ENCODE data around the gene BSCL2.
"Not testable (repeated sequence)": the region's sequence is repeated elsewhere in the genome, so short reads cannot be mapped to it uniquely, and the experiment has no call there.

The BSCL2 gene

DNA sequence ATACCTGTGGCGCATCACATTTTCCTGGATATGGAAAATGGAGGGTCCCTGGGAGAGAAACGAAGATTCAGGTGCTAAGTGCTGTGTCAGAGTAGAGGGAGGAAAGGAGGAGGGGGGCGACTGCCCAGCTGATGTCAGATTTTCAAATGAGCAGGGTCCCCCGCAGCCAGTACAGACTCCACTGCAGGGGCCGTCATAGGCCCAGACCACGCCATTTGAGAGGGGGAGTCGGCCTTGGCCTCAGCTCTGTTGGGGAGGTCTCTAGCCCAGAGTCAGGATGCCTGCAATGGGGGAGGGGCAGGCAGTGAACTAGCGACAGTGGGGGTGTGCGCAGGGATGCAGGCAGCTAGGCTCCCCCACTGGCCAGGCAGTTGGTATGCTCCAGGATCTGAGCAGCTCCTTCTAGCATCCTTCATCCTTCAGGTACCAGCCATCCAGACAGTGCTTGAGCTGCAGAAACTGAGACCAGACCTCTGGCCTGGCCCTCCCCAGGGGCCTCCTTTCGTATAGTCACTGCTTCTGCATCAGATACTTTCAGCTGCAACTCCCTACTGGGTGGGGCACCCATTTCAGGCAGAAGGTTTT, at the start of gene BSCL2, which contains the start of gene GNG3:
Gene BSCL2 (minus strand): TSS at position 148 of the 585 bp plus-strand sequence. CDS start 229 bp downstream, outside the sequence.
Gene GNG3 (plus strand): TSS at position 400 of the 585 bp plus-strand sequence. CDS start 620 bp downstream, outside the sequence.
- no peak for DNase-seq

DNA sequence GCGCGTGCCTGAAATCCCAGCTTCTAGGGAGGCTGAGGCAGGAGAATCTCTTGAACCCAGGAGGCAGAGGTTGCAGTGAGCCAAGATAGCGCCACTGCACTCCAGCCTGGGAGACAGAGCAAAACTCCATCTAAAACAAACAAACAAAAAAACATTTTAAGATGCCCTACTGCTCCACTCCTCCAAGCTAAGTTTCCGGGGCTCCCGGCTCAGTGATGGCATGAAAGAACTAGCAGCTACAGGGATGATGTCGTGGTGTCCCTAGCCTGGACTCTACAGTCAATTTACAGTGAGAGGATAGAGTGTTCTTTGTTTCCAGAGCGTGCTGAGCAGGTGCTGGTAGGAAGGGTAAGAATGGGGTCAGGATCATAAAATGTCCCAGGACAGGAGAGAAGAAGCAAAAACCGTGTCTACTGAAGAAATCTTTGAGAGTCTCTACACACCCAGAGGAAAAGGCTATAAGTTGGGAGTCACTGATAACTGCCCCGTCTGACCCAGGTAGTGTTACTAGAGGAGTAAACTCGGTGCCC, 47.9 kb upstream of the BSCL2 start:
- no peak for DNase-seq

DNA sequence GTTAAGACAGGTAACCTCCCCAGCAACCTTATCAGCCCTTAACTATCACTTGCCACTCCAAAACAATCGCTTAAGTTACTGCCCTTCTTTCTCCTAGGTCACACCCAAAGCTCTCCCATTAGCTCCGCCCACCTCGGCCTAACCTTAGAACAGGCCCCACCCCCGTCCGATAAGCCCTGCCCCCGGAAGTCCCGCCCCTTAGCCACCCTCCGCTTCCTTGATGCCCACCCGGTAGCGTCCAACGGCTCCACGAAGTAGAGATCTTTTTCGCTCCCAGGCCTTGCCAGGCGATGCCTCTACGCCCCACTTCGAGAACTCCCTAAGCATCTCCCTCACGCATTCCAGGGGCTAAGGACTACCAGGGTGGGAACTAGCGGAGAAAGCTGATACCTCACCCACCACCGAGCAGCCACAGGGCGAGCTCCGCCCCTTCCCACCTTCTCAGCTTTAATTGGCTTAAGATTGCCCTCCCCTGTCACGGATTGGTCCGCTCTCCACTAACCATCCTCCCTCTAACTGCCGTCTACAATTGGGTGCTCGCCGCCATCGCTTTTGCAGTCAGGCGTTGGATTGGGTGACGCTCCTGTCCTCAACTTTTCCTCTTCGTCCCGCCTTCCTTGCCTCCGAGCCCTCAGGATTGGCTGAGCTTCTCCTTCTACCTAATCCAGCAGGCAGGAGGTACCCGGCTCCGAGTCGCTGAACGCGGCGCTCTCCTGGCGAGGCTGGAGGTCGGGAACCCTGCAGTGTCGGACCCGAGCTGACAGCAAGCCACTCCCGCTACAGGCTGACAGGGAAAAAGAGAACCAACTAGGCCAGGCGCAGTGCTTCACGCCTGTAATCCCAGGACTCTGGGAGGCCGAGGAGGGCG, 46.7 kb upstream of the BSCL2 start, which contains the start of gene ZBTB3:
Gene ZBTB3 (minus strand): TSS at position 425 of the 868 bp plus-strand sequence. CDS start 496 bp downstream, outside the sequence.
- peak; percentile 100 for DNase-seq

DNA sequence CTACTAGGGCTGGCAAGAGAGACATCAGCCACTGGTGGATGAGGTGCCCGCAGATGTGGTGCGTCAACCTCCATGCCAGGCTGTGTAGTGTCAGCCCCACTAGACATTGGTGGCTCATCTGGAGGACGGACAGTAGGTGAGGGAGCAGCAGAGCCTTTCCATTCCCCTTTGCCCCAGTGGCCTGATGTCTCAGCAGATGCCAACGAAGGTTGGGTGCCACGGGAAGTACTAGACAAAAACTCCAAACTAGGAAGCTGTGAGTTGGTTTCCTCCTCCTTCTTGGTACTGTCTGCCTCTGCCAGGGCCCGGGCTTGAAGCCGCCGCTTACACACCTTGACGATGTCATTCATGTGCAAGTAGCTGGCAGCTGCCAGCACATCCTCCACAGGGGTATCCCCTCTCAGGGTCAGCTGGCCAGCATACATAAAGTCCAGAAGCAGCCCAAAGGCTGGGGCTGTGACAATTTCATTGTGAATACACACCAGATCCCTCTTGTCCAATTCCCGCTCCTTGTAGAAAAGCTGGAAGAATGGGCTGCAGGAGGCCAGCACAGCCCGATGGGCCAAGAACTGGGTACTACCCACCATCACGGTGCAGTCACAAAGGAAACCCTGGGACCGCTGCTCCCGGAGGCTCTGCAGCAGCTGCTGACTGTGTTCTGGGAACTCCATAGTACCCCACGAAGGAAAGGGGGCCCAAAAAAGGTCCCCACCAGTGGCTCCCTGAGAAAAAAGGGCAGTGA, 45.9 kb upstream of the BSCL2 start:
- no peak for DNase-seq

DNA sequence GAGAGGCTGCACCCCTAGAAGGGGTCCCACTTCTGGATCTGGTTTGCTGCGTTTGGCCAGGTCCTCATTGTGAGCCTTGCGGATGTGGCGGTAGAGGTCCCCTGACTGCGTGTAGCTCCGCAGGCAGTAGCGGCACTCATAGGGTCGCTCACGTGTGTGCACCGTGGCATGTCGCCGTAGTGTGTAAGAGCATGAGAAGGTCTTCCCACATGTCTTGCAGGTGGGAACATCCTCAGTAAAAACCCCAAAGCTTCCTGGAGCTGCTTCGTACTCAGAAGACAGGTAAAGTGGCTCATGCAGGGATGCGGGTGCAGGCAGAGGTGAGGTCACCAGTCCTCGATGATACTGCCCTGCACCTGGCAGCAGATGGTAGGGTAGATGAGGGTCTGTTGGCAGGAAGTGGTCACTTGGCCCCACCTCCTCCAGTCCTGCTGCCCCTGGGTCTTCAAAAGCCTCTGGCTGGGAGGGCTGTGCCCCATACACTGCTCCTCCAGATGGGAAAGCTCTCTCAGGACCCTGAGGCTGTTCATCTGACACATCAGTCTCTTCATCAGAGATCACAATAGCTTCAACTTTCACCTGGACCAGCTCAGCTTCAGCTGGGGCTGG, 45.1 kb upstream of the BSCL2 start:
- no peak for DNase-seq

DNA sequence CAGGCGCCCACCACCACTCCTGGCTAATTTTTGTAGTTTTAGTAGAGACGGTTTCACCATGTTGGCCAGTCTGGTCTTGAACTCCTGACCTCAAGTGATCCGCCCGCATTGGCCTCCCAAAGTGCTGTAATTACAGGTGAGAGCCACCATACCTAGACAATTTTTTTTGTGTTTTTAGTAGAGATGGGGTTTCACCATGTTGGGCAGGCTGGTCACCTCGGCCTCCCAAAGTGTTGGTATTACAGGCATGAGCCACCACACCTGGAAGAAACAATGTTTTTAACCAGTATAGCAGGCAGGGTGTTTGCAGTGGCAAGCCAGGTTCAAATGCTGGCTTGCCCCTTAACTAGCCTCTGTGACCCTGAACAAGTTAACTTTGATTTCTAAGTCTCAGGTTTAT, 42.7 kb upstream of the BSCL2 start:
- DNase-seq: not testable (repeated sequence)

DNA sequence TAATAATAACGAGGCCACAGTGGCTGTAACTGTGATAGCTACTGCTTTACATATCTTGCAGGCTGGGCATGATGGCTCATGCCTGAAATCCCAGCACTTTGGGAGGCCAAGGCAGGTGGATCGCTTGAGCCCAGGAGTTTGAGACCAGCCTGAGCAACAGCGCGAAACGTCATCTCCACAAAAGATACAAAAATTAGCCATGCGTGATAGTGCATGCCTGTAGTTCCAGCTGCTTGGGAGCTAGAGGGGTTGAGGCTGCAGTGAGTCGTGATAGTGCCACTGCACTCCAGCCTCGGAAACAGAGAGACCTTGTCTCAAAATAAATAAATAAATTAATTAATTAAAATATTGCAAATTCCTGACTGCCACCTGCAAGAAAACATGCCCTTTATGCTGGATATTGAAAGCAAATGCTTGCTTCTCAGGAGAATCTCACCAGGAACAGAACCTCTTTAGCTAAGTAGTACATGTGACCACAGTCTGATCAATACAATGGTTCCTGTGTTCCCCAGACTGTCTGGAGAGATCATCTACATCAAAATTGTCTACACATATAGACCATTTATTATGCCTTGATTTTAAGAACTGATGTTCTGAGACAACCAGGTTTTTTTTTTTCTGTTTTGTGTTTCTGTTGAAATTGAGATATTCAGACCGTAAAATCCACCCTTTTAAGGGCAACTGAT, 40.4 kb upstream of the BSCL2 start:
- DNase-seq: no peak

DNA sequence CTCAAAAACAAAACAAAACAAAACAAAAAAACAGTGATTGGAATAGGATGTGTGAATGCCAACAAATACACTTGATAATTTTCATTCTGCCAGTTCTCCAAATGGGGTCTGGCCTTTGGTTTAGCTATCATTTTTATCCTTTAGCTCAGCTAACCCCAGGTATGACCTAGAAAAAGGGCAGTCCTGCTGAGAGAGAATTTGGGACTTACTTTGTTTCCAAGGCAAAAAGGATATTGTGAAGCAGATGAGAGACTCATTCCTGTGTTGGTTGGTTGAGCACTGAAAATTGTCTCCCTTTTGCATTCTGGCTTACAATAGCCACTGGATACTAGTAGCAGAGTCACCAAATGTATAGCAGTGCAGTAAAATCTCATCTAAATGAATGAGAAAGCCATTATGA, 30.0 kb upstream of the BSCL2 start:
- no peak for DNase-seq

DNA sequence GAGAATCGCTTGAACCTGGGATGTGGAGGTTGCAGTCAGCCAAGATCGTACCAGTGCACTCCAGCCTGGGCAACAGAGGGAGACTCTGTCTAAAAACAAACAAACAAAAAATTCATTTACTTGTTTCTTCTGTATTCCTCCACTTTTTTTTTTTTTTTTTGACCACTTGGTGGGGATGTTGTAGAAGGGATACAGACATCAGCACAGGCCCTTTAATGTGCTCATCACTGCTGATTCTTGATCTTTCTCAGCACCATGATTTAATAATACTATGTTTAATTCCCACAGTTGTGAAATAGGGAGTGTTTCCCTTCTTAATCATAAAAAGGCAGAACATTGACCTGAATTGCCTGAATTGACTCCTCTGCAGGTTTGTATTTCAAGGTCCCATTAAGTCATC, 25.6 kb upstream of the BSCL2 start:
- DNase-seq: peak; percentile 12

DNA sequence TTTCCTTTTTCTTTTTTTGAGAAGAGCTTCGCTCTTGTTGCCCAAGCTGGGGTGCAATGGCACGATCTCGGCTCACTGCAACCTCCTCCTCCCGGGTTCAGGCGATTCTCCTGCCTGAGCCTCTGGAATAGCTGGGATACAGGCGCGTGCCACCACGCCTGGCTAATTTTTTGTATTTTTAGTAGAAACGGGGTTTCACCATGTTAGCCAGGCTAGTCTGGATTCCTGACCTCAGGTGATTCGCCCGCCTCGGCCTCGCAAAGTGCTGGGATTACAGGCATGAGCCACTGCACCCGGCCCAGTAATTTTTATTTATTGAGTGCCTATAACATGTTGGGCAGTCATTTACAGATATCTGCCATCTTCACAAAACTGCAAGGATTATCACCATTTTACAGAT, 22.9 kb upstream of the BSCL2 start:
- DNase-seq: not testable (repeated sequence)

DNA sequence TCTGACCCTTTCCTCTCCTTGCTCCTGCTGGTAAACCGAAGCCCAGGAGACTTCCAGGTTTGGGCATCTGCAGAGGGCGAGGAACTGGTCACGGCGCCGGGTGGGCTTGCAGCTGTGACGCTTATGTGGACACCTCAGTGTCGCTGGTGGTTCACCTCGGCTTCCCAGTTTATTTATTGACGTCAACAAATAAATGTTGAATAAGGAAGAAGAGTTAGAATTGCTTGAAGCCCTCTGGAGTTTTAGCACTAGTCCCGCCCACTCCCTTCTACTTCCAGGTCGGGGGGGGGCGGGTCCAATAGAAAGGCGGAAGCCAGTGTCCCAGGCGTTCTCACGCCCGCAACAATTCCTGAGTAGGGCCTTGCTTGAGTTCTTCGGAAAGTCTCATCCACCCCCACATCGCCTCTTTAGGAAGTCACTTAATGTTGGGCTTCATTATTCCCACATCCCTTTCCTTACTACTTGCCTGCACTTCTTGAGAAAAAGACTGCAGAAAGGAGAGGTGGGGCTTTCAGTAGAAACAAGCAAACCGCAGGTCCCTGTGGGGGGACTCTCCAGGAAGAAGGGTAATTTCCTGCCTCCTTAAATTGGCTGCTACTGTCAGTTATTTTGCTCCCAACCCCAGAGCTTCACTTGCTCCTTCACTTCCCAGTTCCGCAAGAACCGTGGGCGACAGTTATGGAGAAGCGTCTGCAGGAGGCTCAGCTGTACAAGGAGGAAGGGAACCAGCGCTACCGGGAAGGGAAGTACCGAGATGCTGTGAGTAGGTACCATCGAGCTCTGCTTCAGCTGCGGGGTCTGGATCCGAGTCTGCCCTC, 21.2 kb upstream of the BSCL2 start, which contains the start of gene TTC9C:
Gene TTC9C (plus strand): TSS at position 316 of the 818 bp plus-strand sequence. CDS start 363 bp downstream, at position 679.
- DNase-seq: peak; percentile 74

DNA sequence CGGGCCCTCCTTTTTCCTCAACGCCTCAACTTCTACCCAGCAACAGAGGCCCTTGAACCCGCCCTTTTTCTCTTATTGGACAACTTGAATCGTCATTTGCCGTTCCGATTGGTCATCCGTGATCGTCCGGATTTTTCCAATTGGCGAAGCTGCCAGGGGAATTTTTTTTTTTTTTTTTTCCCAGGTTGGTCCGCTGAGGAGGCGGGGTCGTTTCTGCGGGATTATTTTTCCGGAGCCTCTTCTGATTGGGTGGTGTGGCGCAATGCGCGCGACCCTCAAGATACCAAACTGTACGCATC, 20.6 kb upstream of the BSCL2 start:
- DNase-seq: peak; percentile 98

DNA sequence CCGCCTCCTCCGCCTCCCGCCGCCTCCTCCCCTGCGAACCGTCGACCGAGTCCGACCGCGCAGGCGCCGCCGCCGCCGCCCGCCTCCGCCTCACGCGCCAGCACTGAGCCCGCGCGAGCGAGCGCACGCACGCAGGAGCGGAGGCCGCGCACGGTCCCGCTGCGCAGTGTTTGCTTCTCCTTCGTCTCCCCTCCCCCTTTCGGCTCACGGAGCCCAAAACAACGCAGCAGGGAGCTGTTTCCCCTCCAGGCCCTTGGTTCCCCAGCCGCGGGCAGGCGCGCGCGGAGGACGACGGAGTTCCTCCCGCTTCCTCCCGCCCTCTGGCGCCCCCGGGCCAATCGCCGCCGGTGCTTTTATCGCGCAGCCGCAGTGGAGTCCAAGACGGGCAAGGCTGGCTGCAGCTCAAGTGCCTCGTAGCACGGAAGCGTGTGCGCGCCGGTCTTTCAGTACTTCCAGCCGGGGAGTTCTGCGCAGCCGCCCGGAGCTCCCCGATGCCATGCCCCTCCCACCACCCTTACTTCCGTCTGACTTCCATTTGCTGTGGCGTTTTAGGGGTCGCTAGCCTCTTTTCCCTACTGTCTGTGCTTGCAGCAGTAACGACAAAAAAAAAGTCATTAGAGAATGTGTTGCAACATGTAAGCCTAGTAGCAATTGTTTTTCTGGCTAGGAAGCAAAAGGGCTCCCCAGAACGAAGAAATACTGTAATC, 20.1 kb upstream of the BSCL2 start, which contains the start of gene HNRNPUL2:
Gene HNRNPUL2 (minus strand): TSS at position 293 of the 707 bp plus-strand sequence. CDS start 301 bp downstream, outside the sequence.
- peak; percentile 99 for DNase-seq

DNA sequence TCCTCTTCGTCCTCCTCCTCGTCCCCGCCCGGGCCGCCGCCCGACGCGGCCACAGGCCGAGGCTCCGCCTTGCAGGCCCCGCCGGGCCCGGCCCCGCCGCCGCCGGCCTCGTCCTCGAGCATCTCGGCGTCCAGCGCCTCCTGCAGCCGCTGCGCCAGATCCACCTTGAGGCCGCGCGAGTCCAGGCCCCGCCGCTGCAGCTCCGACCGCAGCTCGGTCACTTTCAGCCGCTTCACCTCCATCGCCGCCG, 19.6 kb upstream of the BSCL2 start:
- no peak for DNase-seq

DNA sequence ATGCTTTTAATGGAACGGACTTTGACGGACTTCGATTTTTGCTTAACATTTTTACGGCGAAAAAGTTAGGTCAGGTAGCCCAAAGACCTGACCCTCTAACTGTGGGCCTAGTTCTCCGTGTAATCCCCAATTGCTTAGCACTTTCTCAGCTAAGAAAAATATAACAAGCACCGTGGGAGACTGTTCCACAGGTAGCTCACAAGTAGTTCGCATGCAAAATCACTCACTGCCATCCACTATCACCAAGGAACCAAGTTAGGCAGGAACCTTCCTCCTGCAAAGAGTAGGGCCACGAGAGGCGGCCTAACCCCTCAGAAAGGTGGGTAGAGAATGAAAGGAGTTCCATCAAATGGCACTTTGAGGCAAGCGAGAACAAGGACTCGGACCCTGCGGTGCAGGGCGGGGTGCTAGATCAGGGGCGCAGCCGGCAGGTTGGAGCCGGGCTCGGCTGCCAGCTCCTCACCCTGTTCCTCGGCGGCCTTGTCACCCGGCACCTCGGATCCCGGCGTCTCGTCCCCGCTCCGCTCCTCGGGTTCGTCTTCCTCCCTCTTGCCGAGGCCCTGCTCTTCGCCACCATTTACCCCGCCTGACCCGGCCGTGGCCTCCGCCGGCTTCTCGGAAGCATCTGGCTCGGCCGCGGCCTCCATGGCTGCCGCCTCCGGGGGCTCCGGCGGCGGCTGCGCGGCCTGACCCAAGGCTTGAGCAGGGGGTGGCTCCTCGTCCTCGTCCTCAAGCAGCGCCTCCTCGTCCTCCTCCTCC, 19.1 kb upstream of the BSCL2 start:
- DNase-seq: no peak

DNA sequence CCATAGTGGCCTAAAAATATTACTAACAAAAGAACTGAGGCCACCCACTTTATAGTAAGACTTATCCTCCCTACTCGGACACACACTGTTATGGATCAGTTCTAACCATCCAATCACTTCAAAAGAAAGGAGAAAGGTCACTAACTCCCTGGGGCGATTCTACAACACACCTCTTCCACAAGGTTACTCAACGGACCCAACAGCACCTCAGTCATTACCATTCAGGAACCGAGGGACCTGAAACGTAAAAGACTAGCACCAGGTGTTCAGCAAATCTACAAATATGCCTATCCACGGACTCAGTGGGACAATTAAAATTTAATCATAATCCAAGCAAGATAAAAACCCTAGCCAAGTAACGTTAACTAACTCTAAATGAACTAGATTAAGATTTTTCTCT, 18.4 kb upstream of the BSCL2 start:
- DNase-seq: no peak

DNA sequence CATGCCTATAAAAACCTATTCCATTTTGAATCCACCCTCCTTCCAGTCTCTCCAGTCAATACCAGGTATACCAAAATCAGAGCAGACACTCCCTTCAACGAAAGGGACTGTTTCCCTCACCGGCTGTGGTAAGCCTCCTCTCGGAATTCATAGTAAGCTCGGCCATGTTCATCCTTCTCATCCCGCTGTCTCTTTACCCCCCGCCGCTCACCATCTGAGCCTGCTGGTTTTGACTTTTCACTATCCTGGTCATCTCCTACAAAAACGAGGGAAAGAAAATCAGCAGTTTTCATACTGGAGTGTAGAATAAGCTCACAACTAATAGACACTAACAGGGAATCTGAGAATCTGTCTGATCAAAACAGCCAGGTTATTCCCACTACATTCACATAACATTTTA, 16.9 kb upstream of the BSCL2 start:
- no peak for DNase-seq

DNA sequence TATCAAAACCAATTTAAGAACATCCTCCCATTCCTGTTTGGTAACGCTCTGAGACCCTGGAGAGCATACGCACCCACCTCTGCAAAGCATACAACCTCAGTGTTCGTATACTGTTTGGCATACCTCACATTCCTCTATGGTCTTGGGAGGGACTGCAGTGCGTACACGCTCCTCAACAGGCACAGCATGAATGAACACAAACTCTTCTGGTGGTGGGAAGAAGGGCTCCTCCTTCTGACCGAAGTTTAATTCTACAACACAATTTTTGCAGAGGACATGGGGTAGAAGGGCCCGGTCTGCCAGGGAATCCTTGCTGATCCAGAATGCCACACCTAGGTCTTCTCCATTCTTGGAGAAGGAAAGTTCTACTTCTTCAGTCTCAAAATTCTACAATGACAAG, 14.8 kb upstream of the BSCL2 start:
- DNase-seq: no peak

DNA sequence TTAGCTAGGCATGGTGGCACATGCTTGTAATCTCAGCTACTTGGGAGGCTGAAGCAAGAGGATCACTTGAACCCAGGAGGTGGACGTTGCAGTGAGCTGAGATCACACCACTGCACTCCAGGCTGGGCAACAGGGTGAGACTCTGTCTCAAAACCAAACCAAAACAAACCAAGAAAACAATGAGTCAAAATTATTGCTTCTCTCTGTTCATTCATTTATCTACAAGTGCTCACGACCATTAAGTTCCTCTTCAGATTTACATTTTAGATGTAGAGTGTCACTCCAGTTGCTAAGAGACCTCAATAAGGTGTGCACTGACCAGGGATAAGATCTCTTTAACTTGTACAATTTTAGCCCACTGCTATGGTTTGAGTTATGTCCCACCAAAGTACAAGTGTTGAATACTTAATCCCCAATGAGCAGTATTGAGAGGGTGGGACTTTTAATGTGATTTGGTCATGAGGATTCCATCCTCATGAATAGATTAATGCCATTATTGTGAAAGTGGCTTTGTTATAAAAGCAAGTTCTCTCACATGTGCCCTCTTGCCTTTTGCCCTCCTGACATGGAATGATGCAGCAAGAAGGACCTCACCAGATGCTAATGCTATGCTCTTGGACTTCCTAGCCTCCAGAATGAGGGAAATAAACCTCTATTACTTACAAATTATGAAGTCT, 12.2 kb upstream of the BSCL2 start:
- DNase-seq: no peak

Measured in NCI-H1105 treated with DMSO at 0.1 percent for 48 hours (cell line).